DOHH2 (cell line): ENCODE measurements around the gene GALNT9.

Experiments
- CTCF ChIP-seq: fragments of 200-600 bp; sonication (generic); IDR thresholded peaks from one replicate; pipeline ENCODE4 v1.5.1; 2014; ENCODE audit warnings: antibody characterized with exemption, mild to moderate bottlenecking, low read depth, low read length; ENCODE audit not compliant: poor library complexity, severe bottlenecking
- EZH2phosphoT487 ChIP-seq: fragments of 200-600 bp; sonication (generic); IDR thresholded peaks from 2 replicates; pipeline ENCODE4 v1.6.1; 2017; ENCODE audit warnings: borderline replicate concordance, mild to moderate bottlenecking, antibody characterized with exemption, low read length, moderate library complexity, mixed read lengths

- TF ChIP-seq CTCF (no peak), EZH2phosphoT487 (no peak)
Measured at GRCh38 chr12:132312516-132312915, 16.9 kb downstream of the GALNT9 start.
